Neural progenitor cell (in vitro differentiated cells): ENCODE measurements around the gene C12orf56.

Experiments used
- CTCF ChIP-seq: fragments of 200-600 bp; sonication (generic); IDR thresholded peaks from 2 replicates; pipeline ENCODE4 v1.5.1; 2017; ENCODE audit warnings: antibody characterized with exemption, mild to moderate bottlenecking
- EZH2phosphoT487 ChIP-seq: fragments of 200-600 bp; sonication (generic); IDR thresholded peaks from 2 replicates; pipeline ENCODE4 v1.6.1; 2017; ENCODE audit warnings: antibody characterized with exemption

- TF ChIP-seq EZH2phosphoT487 (no peak), CTCF (no peak)
These were observed 57.6 kb downstream of the C12orf56 start for GRCh38 chr12:64332938-64333337.
